HCT116 (cell line): Measurements from ENCODE around the gene TGM6. TPM values are rescaled to one million over a fixed set of nuclear protein-coding genes. Genes with fewer than 3 reads are reported as not detected.

ENCODE experiments used
- ATAC-seq: fragments of 200-7000 bp; cut with Tn5 transposase; 2 replicates; pipeline ENCODE4 v1.9.1; 2020; ENCODE audit warnings: mild to moderate bottlenecking, moderate library complexity
- BruUV-seq: library from RNA; stranded (reverse); fragments of 400-500 nt; replicated peaks from 2 replicates; lab custom pipeline; 2021; lab: Mats Ljungman, UMichigan
- CTCF ChIA-PET: fragments of 300-600 bp; sonication (Branson Sonifier 250); formaldehyde crosslinking; loops from one replicate; lab custom pipeline; 2021; ENCODE audit warnings: antibody characterized with exemption; lab: Charles Lee
- POLR2A ChIA-PET: fragments of 300-600, 350-600 bp; sonication (Branson Sonifier 250); formaldehyde crosslinking; loops from one replicate; lab custom pipeline; 2021; ENCODE audit warnings: antibody characterized with exemption; lab: Charles Lee
- RAD21 ChIA-PET, 2 experiments: fragments of 300-600 bp; sonication (Branson Sonifier 250); formaldehyde crosslinking; loops; one replicate each; lab custom pipeline; 2023; ENCODE audit warnings: low total read pairs in 2 of 2; ENCODE audit not compliant: uncharacterized antibody in 2 of 2, unreplicated experiment in 2 of 2, low non-redundant PET in 1 of 2; lab: Charles Lee
- DNase-seq: peaks from one replicate; pipeline ENCODE4 v3.0.0-alpha.2; 2010; ENCODE audit warnings: low read depth, low spot score
- H2AFZ ChIP-seq: fragments of 200-600 bp; shearing (Covaris generic), sonication (generic); 2 replicates; pipeline ENCODE4 v1.6.1; 2017; ENCODE audit warnings: low read depth, mixed run types, mixed read lengths, antibody characterized with exemption, low read length; ENCODE audit not compliant: poor library complexity, severe bottlenecking
- H3K27ac ChIP-seq: 2 replicates; pipeline ENCODE4 v1.5.1; 2012; ENCODE audit warnings: low read depth, low read length
- H3K27me3 ChIP-seq: fragments of 200-600 bp; sonication (generic); 2 replicates; pipeline ENCODE4 v1.6.1; 2016; ENCODE audit warnings: mixed run types, low read length, mixed read lengths; ENCODE audit not compliant: insufficient read depth
- H3K36me3 ChIP-seq, 2 experiments: fragments of 200-500 bp in 1 of 2; fragments of 200-600 bp in 1 of 2; sonication (Bioruptor generic) in 1 of 2; sonication (generic) in 1 of 2; 2 replicates each; pipeline versions ENCODE4 v1.5.1 to v1.6.1; 2014 to 2016; ENCODE audit warnings: low read length in 2 of 2, inconsistent platforms in 1 of 2, mixed read lengths in 1 of 2, mixed run types in 1 of 2; ENCODE audit not compliant: insufficient read depth in 2 of 2, control insufficient read depth in 1 of 2
- H3K4me1 ChIP-seq, 2 experiments: fragments of 200-600 bp in 1 of 2; sonication (generic) in 1 of 2; 2 replicates each; pipeline versions ENCODE4 v1.5.1 to v1.6.1; 2012 to 2017; ENCODE audit warnings: low read length in 2 of 2, inconsistent platforms in 1 of 2, mild to moderate bottlenecking in 1 of 2, mixed read lengths in 1 of 2, mixed run types in 1 of 2, moderate library complexity in 1 of 2; ENCODE audit not compliant: insufficient read depth in 2 of 2, control insufficient read depth in 1 of 2
- H3K4me2 ChIP-seq: fragments of 200-600 bp; sonication (generic); 2 replicates; pipeline ENCODE4 v1.6.1; 2017; ENCODE audit warnings: mixed run types, low read length, mixed read lengths
- H3K4me3 ChIP-seq, 2 experiments: fragments of 200-600 bp in 1 of 2; sonication (generic) in 1 of 2; replicated peaks in 1 of 2; 2 replicates each; pipeline ENCODE4 v1.5.1; 2011 to 2016; ENCODE audit warnings: low read length in 2 of 2, control low read depth in 1 of 2, low read depth in 1 of 2, mild to moderate bottlenecking in 1 of 2, mixed read lengths in 1 of 2, mixed run types in 1 of 2
- H3K79me2 ChIP-seq: fragments of 200-600 bp; sonication (generic); 2 replicates; pipeline ENCODE4 v1.6.1; 2017; ENCODE audit warnings: mild to moderate bottlenecking, mixed run types, low read length, moderate library complexity, mixed read lengths; ENCODE audit not compliant: insufficient read depth
- H3K9ac ChIP-seq: fragments of 200-600 bp; sonication (generic); 2 replicates; pipeline ENCODE4 v1.6.1; 2016; ENCODE audit warnings: low read length, mixed read lengths
- H3K9me2 ChIP-seq: fragments of 200-600 bp; sonication (generic), shearing (Covaris generic); 2 replicates; pipeline ENCODE4 v1.6.1; 2017; ENCODE audit warnings: mixed run types, mild to moderate bottlenecking, moderate library complexity; ENCODE audit not compliant: insufficient read depth
- H3K9me3 ChIP-seq, 2 experiments: fragments of 200-500 bp in 1 of 2; fragments of 200-600 bp in 1 of 2; sonication (Bioruptor generic) in 1 of 2; sonication (generic) in 1 of 2; 2 replicates each; pipeline ENCODE4 v1.6.1; 2014 to 2017; ENCODE audit warnings: low read length in 2 of 2, mixed read lengths in 2 of 2, inconsistent platforms in 1 of 2, low read depth in 1 of 2, mild to moderate bottlenecking in 1 of 2, mixed run types in 1 of 2, moderate library complexity in 1 of 2; ENCODE audit not compliant: control insufficient read depth in 1 of 2, insufficient read depth in 1 of 2
- H4K20me1 ChIP-seq: fragments of 200-600 bp; sonication (generic), shearing (Covaris generic); 2 replicates; pipeline ENCODE4 v1.6.1; 2017; ENCODE audit warnings: mixed run types, mild to moderate bottlenecking, moderate library complexity; ENCODE audit not compliant: insufficient read depth
- CEBPB ChIP-seq: IDR thresholded peaks from 2 replicates; pipeline ENCODE4 v1.6.1; 2012; ENCODE audit warnings: low read depth
- EGR1 ChIP-seq: IDR thresholded peaks from 2 replicates; pipeline ENCODE4 v1.6.1; 2012; ENCODE audit warnings: low read depth
- ELF1 ChIP-seq: IDR thresholded peaks from 2 replicates; pipeline ENCODE4 v1.6.1; 2012; ENCODE audit warnings: low read depth, borderline replicate concordance
- FOSL1 ChIP-seq: IDR thresholded peaks from 2 replicates; pipeline ENCODE4 v1.6.1; 2012; ENCODE audit warnings: low read depth
- JUND ChIP-seq: IDR thresholded peaks from 2 replicates; pipeline ENCODE4 v1.6.1; 2012
- REST ChIP-seq: IDR thresholded peaks from 2 replicates; pipeline ENCODE4 v1.6.1; 2012; ENCODE audit warnings: low read depth
- SIN3A ChIP-seq: IDR thresholded peaks from 2 replicates; pipeline ENCODE4 v1.6.1; 2012; ENCODE audit warnings: low read depth
- YY1 ChIP-seq: IDR thresholded peaks from 2 replicates; pipeline ENCODE4 v1.6.1; 2011; ENCODE audit warnings: low read length, low read depth, moderate library complexity, mild to moderate bottlenecking; ENCODE audit not compliant: insufficient replicate concordance; ENCODE audit errors: extremely low read depth
- ZBTB33 ChIP-seq: IDR thresholded peaks from 2 replicates; pipeline ENCODE4 v1.6.1; 2011; ENCODE audit warnings: mild to moderate bottlenecking, low read length, moderate library complexity; ENCODE audit not compliant: insufficient replicate concordance; ENCODE audit errors: extremely low read depth
- ZNF274 ChIP-seq: fragments of 200-500 bp; sonication (Bioruptor generic); IDR thresholded peaks from 2 replicates; pipeline ENCODE4 v1.6.1; 2014; ENCODE audit warnings: mild to moderate bottlenecking, low read depth, low read length, inconsistent platforms
- intact Hi-C: fragments of 100-400 bp; cut with micrococcal nuclease; formaldehyde crosslinking; loops from 2 replicates; pipeline ENCODE4 v1.10.0; 2022
- total RNA-seq: library from RNA; stranded (reverse); gene quantifications from one replicate; pipeline ENCODE4 v1.2.1, GENCODE V29; 2021; ENCODE audit not compliant: unreplicated experiment
- TF ChIP-seq, protein P1 (sequence below), 3 experiments: fragments of 200-600 bp in 1 of 3; sonication (generic) in 1 of 3; IDR thresholded peaks in 2 of 3; conservative IDR thresholded peaks in 1 of 3; 2 replicates each; pipeline ENCODE4 v1.5.1; 2012 to 2017; ENCODE audit warnings: low read depth in 2 of 3, low read length in 2 of 3, antibody characterized with exemption in 1 of 3, borderline replicate concordance in 1 of 3, control low read depth in 1 of 3, mild to moderate bottlenecking in 1 of 3, mixed read lengths in 1 of 3, mixed run types in 1 of 3, moderate library complexity in 1 of 3; ENCODE audit not compliant: insufficient read depth in 1 of 3

TGM6 gene
- total RNA-seq, 1 experiment from 2014 or later: not detected

DNA sequence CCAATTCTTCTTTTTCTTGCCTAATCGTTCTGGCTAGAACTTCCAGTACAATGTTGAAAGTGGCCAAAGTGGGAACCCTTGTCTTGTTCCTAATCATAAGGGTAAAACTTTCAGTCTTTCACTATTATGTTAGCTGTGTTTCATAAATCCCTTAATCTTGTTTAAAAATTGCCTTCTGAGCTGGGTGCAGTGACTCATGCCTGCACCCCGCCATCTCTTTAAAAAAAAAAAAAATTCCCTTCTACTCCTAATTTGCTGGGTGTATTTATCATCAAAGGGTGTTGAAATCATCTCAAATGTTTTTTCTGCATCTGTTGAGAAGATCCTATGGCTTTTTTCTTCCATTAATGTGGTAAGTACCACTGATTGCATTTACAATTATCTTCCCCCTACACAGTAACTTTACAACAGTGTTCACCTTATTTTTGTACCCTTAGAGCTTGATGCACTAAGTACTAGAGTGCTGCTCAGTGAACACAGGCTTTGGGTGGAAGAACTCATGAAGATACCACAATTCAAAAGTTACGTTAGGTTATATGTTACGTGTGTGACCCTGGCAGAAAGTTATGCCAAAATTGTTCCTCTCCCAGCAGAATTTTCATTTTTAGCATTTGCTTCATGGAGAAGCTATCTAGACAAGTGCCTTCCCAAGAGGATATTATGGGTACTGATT lies 80.2 kb downstream of the TGM6 start:
- H3K4me3 ChIP-seq: no peak overlapping the region
- no peaks in the 10 kb centered on the region for H3K9me3 ChIP-seq
- BruUV-seq: no TSS peak
- H2AFZ ChIP-seq: no peak overlapping the region
- no peaks in the 10 kb centered on the region for H3K4me1 ChIP-seq
- H3K4me2 ChIP-seq: no peak overlapping the region
- H3K9ac ChIP-seq: no peak overlapping the region
- peaks cover 16% of the 10 kb centered on the region; the same call in 1 of the 2 replicates for H4K20me1 ChIP-seq
- TF ChIP-seq CEBPB (no peak), EGR1 (no peak), ELF1 (no peak), SIN3A (no peak), ZNF274 (no peak)
- H3K27me3 ChIP-seq: no peaks in the 10 kb centered on the region
- ATAC-seq (no peak), DNase-seq (no peak)
- no peak overlapping the region for H3K27ac ChIP-seq
- peaks cover 33% of the 10 kb centered on the region for H3K79me2 ChIP-seq
- ChIA-PET POLR2A (interaction anchor here (1.2 kb wide), 1 partner anchor 10 kb away, joined by 3 read pairs; the partner anchor contains the start of gene SNRPB), CTCF (interaction anchor here (0.5 to 1.3 kb wide), 3 partner anchors 9 to 255 kb away, joined by 3 to 4 read pairs (median 4); no protein-coding TSS in a partner anchor), RAD21 (no interaction called here)
- no peaks in the 10 kb centered on the region for H3K9me2 ChIP-seq
- peaks cover 61 to 66% of the 10 kb centered on the region in 2 experiments for H3K36me3 ChIP-seq
- intact Hi-C loops: no loop called here

GRCh38 chr20:2462484-2462883 lies 81.8 kb downstream of the TGM6 start:
- RAD21 ChIA-PET: no interaction called here
- Histone ChIP-seq H2AFZ (no peak overlapping the region), H3K9me2 (no peaks in the 10 kb centered on the region), H3K79me2 (peaks cover 49% of the 10 kb centered on the region), H3K36me3 (peaks cover 77 to 82% of the 10 kb centered on the region in 2 experiments), H3K27me3 (no peaks in the 10 kb centered on the region), H3K9ac (no peak overlapping the region), H3K4me2 (no peak overlapping the region), H4K20me1 (peaks cover 32% of the 10 kb centered on the region; the same call in 1 of the 2 replicates), H3K4me1 (no peaks in the 10 kb centered on the region), H3K4me3 (no peak overlapping the region), H3K9me3 (no peaks in the 10 kb centered on the region), H3K27ac (no peak overlapping the region)
- intact Hi-C loops: no loop called here
- DNase-seq: no peak
- ATAC-seq: no peak
- CTCF ChIA-PET: interaction anchor here (1.7 kb wide), 1 partner anchor 10 kb away, joined by 5 read pairs; no protein-coding TSS in a partner anchor
- no TSS peak for BruUV-seq
- POLR2A ChIA-PET: interaction anchor here (0.7 kb wide), 1 partner anchor 8 kb away, joined by 3 read pairs; the partner anchor contains the start of gene SNRPB
- TF ChIP-seq ZBTB33 (no peak), FOSL1 (no peak), JUND (no peak), REST (no peak), YY1 (no peak)
- TF ChIP-seq, protein P1, sequence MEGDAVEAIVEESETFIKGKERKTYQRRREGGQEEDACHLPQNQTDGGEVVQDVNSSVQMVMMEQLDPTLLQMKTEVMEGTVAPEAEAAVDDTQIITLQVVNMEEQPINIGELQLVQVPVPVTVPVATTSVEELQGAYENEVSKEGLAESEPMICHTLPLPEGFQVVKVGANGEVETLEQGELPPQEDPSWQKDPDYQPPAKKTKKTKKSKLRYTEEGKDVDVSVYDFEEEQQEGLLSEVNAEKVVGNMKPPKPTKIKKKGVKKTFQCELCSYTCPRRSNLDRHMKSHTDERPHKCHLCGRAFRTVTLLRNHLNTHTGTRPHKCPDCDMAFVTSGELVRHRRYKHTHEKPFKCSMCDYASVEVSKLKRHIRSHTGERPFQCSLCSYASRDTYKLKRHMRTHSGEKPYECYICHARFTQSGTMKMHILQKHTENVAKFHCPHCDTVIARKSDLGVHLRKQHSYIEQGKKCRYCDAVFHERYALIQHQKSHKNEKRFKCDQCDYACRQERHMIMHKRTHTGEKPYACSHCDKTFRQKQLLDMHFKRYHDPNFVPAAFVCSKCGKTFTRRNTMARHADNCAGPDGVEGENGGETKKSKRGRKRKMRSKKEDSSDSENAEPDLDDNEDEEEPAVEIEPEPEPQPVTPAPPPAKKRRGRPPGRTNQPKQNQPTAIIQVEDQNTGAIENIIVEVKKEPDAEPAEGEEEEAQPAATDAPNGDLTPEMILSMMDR (IDR thresholded peaks at IDR 0.05 in 2 of 3, conservative IDR thresholded peaks at IDR 0.05 in 1 of 3; ENCODE audit: borderline replicate concordance in 1 of 3, insufficient read depth in 1 of 3, low read depth in 2 of 3, low read length in 2 of 3): no peak
